Endodermal cell (in vitro differentiated cells): ENCODE measurements around the gene ZDHHC11. TPM values are rescaled to one million over a fixed set of nuclear protein-coding genes. Genes with fewer than 3 reads are reported as not detected.
A peak's percentile ranks its signal among the peaks of the same experiment; 100 is the strongest.

Experiments
- DNase-seq: peaks from one replicate; pipeline ENCODE4 v3.0.0-alpha.2; 2017
- H3K27ac ChIP-seq: 2 replicates; pipeline ENCODE4 v1.5.1; 2013; ENCODE audit warnings: mild to moderate bottlenecking, low read depth, low read length, moderate library complexity
- H3K27me3 ChIP-seq: 2 replicates; pipeline ENCODE4 v1.6.1; 2013; ENCODE audit warnings: mild to moderate bottlenecking, low read length, moderate library complexity; ENCODE audit not compliant: insufficient read depth, control insufficient read depth, poor library complexity, severe bottlenecking
- H3K36me3 ChIP-seq: 2 replicates; pipeline ENCODE4 v1.7.0; 2013; ENCODE audit warnings: mild to moderate bottlenecking, low read length, moderate library complexity; ENCODE audit not compliant: control insufficient read depth, insufficient read depth
- H3K4me1 ChIP-seq: one replicate; pipeline ENCODE4 v1.7.0; 2013; ENCODE audit warnings: low read length; ENCODE audit not compliant: control insufficient read depth, insufficient read depth
- H3K4me3 ChIP-seq: 2 replicates; pipeline ENCODE4 v1.5.1; 2013; ENCODE audit warnings: mild to moderate bottlenecking, low read length, moderate library complexity
- H3K9ac ChIP-seq: 2 replicates; pipeline ENCODE4 v1.6.1; 2013; ENCODE audit warnings: mild to moderate bottlenecking, low read length, moderate library complexity; ENCODE audit not compliant: poor library complexity, severe bottlenecking; ENCODE audit errors: extremely low read depth
- H3K9me3 ChIP-seq: 2 replicates; pipeline ENCODE4 v1.6.1; 2013; ENCODE audit warnings: mild to moderate bottlenecking, low read length, moderate library complexity; ENCODE audit not compliant: control insufficient read depth
- H3K27ac Mint-ChIP-seq: 2 replicates; pipeline ENCODE4 v1.8.0; 2020; ENCODE audit warnings: mixed read lengths
- H3K27me3 Mint-ChIP-seq: 2 replicates; pipeline ENCODE4 v1.8.0; 2021; ENCODE audit warnings: mild to moderate bottlenecking, mixed read lengths; ENCODE audit not compliant: insufficient read depth
- H3K36me3 Mint-ChIP-seq: 2 replicates; pipeline ENCODE4 v1.8.0; 2020; ENCODE audit warnings: low read depth, mixed read lengths
- H3K4me1 Mint-ChIP-seq: 2 replicates; pipeline ENCODE4 v1.8.0; 2020; ENCODE audit warnings: mixed read lengths
- H3K4me3 Mint-ChIP-seq: 2 replicates; pipeline ENCODE4 v1.8.0; 2020; ENCODE audit warnings: mild to moderate bottlenecking, moderate library complexity, mixed read lengths
- H3K9me3 Mint-ChIP-seq: 2 replicates; pipeline ENCODE4 v1.8.0; 2020; ENCODE audit warnings: mild to moderate bottlenecking, mixed read lengths
- CTCF ChIP-seq: fragments of 200-600 bp; sonication (generic); conservative IDR thresholded peaks from 2 replicates; pipeline ENCODE4 v1.5.0; 2021; ENCODE audit warnings: antibody characterized with exemption, mild to moderate bottlenecking
- WGBS, 2 experiments: methylation state at CpG; one replicate each; pipeline versions ENCODE4 v1.1.5 to v1.1.7; 2013; ENCODE audit warnings: missing lambda C conversion rate in 2 of 2, mixed read lengths in 1 of 2; ENCODE audit not compliant: insufficient coverage in 1 of 2, insufficient read length in 1 of 2; 5-methylcytosine and 5-hydroxymethylcytosine counted together
- total RNA-seq, 2 donors: library from RNA; stranded (reverse); fragmentation: NEBNext Ultra II Directional in 1 of 2; extraction: Animal tissue kit (Norgen Biotek cat#: 25700) in 1 of 2; gene quantifications; 2 replicates in 1 of 2; 3 replicates in 1 of 2; pipeline ENCODE4 v1.2.1, GENCODE V29; 2021

ZDHHC11 gene
- total RNA-seq, 2 donors from 2014 or later = 10.6 to 28.9 TPM

GRCh38 chr5:761854-762710, 88.7 kb downstream of the ZDHHC11 start:
- no peaks in the 10 kb centered on the region for H3K9me3 ChIP-seq
- no peaks in the 10 kb centered on the region for H3K27me3 ChIP-seq
- Mint-ChIP-seq H3K27ac (no peak overlapping the region), H3K4me3 (no peak overlapping the region), H3K9me3 (peaks cover 14% of the 10 kb centered on the region), H3K27me3 (peaks cover 10% of the 10 kb centered on the region), H3K4me1 (no peaks in the 10 kb centered on the region), H3K36me3 (no peaks in the 10 kb centered on the region)
- H3K36me3 ChIP-seq = no peaks in the 10 kb centered on the region
- 85 to 96% methylated on average over 6 to 8 of the region's 8 CpGs for WGBS, 2 experiments
- TF ChIP-seq CTCF = no peak
- H3K9ac ChIP-seq = no peak overlapping the region
- peak; percentile 43 for DNase-seq
- H3K27ac ChIP-seq = no peak overlapping the region
- peaks cover 4% of the 10 kb centered on the region for H3K4me1 ChIP-seq
- H3K4me3 ChIP-seq = no peak overlapping the region

GRCh38 chr5:761059-761771, 89.6 kb downstream of the ZDHHC11 start:
- H3K27ac Mint-ChIP-seq = no peak overlapping the region
- no peaks in the 10 kb centered on the region for H3K4me1 Mint-ChIP-seq
- peak; percentile 35 for DNase-seq

More at GRCh38 chr5:761059-761771, 89.6 kb downstream of the ZDHHC11 start:
- H3K36me3 Mint-ChIP-seq = no peaks in the 10 kb centered on the region
- Histone ChIP-seq H3K27me3 (no peaks in the 10 kb centered on the region), H3K4me1 (peaks cover 4% of the 10 kb centered on the region), H3K27ac (no peak overlapping the region), H3K9me3 (no peaks in the 10 kb centered on the region), H3K4me3 (no peak overlapping the region), H3K9ac (no peak overlapping the region), H3K36me3 (no peaks in the 10 kb centered on the region)
- WGBS, 2 experiments = 87 to 89% methylated on average over 11 to 15 of the region's 15 CpGs
- no peak overlapping the region for H3K4me3 Mint-ChIP-seq
- no peak for TF ChIP-seq CTCF
- peaks cover 9% of the 10 kb centered on the region for H3K27me3 Mint-ChIP-seq
- peaks cover 14% of the 10 kb centered on the region for H3K9me3 Mint-ChIP-seq
